ENCODE results near the gene CPT2. TPM values are rescaled to one million over a fixed set of nuclear protein-coding genes. Genes with fewer than 3 reads are reported as not detected.

Gene CPT2
- total and polyA plus RNA-seq, 2 of the 13 experiments (the other 11 are each of a cell fraction or from before 2014, with no cell fraction given) = 12.6 to 14.6 TPM

DNA sequence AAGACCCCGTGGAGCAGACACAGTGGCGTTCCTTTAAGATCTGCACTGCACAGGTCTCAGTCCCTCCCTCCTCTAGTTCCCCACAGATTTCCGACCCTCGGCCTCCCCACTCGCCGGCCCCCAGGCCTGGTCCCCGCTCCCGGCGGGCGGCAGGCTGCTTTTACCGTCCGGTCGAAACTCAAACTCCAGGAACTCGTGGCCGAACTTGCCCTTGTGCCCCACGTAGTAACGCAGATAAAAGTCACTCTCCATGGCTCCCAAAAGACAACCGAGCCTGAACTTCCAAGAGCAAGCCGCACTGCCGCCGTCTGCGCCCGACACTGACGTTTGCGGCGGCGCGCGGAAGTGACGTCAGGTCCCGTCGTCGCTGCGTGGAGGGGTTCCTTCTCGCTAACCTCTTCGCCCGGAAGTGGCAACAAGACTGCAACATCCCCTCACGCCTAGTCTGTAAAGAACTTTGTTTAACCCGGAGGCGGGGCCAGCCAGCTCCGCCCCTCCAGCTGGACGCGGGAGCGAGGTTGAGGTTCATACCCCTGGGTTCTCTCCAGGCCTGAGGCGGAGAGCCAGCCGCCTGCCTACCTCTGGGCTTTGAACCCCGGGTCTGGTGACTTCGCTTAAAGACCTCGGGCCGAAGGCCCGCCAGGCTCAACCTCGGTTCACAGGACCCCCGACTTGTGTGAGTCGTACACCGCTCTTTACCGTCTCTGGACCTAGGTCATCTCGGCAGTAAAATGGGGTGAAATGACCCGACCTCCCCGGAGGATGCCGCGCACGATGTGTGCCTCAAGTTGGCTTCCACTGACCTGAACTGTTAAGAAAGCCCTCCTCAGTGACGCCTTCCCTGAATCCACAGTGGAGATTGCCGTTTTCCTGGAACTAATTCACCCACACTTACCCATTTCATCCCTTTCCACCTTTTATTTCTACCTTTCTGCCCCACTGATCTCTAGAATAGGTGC, 41.9 kb downstream of the CPT2 start, which contains the start of gene MAGOH (continued):
- TF ChIP-seq ZNF232 (CRISPR knock-in tag; IDR thresholded peaks at IDR 0.05; ENCODE audit: borderline replicate concordance) (peak; percentile 30; the same call in 1 of the 2 replicates), ZNF484 (CRISPR knock-in tag; IDR thresholded peaks at IDR 0.05; ENCODE audit: borderline replicate concordance, low read depth) (no peak), ZFX (CRISPR knock-in tag; IDR thresholded peaks at IDR 0.05; ENCODE audit: low read depth) (peak; percentile 98), ZMYM4 (CRISPR knock-in tag; IDR thresholded peaks at IDR 0.05) (peak; percentile 96), GTF3A (CRISPR knock-in tag; conservative IDR thresholded peaks at IDR 0.05) (peak; percentile 64; the same call in 1 of the 2 replicates), ZNF282 (IDR thresholded peaks at IDR 0.05; ENCODE audit: partially characterized antibody) (no peak), ZNF589 (CRISPR knock-in tag; conservative IDR thresholded peaks at IDR 0.05) (no peak), AHR (CRISPR knock-in tag; IDR thresholded peaks at IDR 0.05) (no peak), ZNF264 (CRISPR knock-in tag; IDR thresholded peaks at IDR 0.05) (peak; percentile 71; the same call in 1 of the 2 replicates), MEIS1 (CRISPR knock-in tag; IDR thresholded peaks at IDR 0.05; ENCODE audit: borderline replicate concordance) (peak; percentile 72; the same call in 1 of the 2 replicates), ZNF672 (CRISPR knock-in tag; IDR thresholded peaks at IDR 0.05) (no peak), ZKSCAN8 (CRISPR knock-in tag; IDR thresholded peaks at IDR 0.05; ENCODE audit: borderline replicate concordance) (no peak), FUBP1 (CRISPR knock-in tag; IDR thresholded peaks at IDR 0.05; ENCODE audit: borderline replicate concordance) (no peak), RARG (CRISPR knock-in tag; IDR thresholded peaks at IDR 0.05; ENCODE audit: low read depth) (no peak), ZNF572 (CRISPR knock-in tag; IDR thresholded peaks at IDR 0.05) (no peak; the same call in 1 of the 2 replicates), THRA (CRISPR knock-in tag; IDR thresholded peaks at IDR 0.05; ENCODE audit: borderline replicate concordance) (peak; percentile 64; the same call in 1 of the 2 replicates), ZFP37 (CRISPR knock-in tag; IDR thresholded peaks at IDR 0.05; ENCODE audit: borderline replicate concordance) (no peak; the same call in 1 of the 2 replicates), TCF12 (IDR thresholded peaks at IDR 0.05) (no peak), TCF12 (CRISPR knock-in tag; IDR thresholded peaks at IDR 0.05) (no peak), JUNB (CRISPR knock-in tag; IDR thresholded peaks at IDR 0.05; ENCODE audit: borderline replicate concordance) (no peak), CCAR2 (optimal IDR thresholded peaks at IDR 0.05; ENCODE audit: low read depth, low read length) (no peak)
- TF ChIP-seq, protein P1, sequence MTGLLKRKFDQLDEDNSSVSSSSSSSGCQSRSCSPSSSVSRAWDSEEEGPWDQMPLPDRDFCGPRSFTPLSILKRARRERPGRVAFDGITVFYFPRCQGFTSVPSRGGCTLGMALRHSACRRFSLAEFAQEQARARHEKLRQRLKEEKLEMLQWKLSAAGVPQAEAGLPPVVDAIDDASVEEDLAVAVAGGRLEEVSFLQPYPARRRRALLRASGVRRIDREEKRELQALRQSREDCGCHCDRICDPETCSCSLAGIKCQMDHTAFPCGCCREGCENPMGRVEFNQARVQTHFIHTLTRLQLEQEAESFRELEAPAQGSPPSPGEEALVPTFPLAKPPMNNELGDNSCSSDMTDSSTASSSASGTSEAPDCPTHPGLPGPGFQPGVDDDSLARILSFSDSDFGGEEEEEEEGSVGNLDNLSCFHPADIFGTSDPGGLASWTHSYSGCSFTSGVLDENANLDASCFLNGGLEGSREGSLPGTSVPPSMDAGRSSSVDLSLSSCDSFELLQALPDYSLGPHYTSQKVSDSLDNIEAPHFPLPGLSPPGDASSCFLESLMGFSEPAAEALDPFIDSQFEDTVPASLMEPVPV (CRISPR knock-in tag; IDR thresholded peaks at IDR 0.05) = peak; percentile 79; the same call in 1 of the 2 replicates
- TF ChIP-seq, protein P2, sequence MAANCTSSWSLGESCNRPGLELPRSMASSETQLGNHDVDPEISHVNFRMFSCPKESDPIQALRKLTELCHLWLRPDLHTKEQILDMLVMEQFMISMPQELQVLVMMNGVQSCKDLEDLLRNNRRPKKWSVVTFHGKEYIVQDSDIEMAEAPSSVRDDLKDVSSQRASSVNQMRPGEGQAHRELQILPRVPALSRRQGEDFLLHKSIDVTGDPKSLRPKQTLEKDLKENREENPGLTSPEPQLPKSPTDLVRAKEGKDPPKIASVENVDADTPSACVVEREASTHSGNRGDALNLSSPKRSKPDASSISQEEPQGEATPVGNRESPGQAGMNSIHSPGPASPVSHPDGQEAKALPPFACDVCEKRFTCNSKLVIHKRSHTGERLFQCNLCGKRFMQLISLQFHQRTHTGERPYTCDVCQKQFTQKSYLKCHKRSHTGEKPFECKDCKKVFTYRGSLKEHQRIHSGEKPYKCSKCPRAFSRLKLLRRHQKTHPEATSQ (CRISPR knock-in tag; IDR thresholded peaks at IDR 0.05; ENCODE audit: borderline replicate concordance) = 0 out of 2 replicates have a peak, but pooled peaks have one; percentile 42
